Rectal smooth muscle tissue (tissue), 1 donor: ENCODE data around the gene HCRTR1.

Experiments
- H3K27ac ChIP-seq: one replicate; pipeline ENCODE4 v1.7.0; 2013; ENCODE audit warnings: low read depth, low read length, inconsistent platforms
- H3K27me3 ChIP-seq: one replicate; pipeline ENCODE4 v1.7.0; 2013; ENCODE audit warnings: low read length; ENCODE audit not compliant: control insufficient read depth, insufficient read depth
- H3K36me3 ChIP-seq: one replicate; pipeline ENCODE4 v1.7.0; 2013; ENCODE audit warnings: low read length; ENCODE audit not compliant: control insufficient read depth, insufficient read depth
- H3K4me1 ChIP-seq: one replicate; pipeline ENCODE4 v1.7.0; 2013; ENCODE audit warnings: low read length; ENCODE audit not compliant: control insufficient read depth, insufficient read depth
- H3K4me3 ChIP-seq: one replicate; pipeline ENCODE4 v1.7.0; 2013; ENCODE audit warnings: low read length
- H3K9ac ChIP-seq: one replicate; pipeline ENCODE4 v1.7.0; 2013; ENCODE audit warnings: low read length

The HCRTR1 gene

DNA sequence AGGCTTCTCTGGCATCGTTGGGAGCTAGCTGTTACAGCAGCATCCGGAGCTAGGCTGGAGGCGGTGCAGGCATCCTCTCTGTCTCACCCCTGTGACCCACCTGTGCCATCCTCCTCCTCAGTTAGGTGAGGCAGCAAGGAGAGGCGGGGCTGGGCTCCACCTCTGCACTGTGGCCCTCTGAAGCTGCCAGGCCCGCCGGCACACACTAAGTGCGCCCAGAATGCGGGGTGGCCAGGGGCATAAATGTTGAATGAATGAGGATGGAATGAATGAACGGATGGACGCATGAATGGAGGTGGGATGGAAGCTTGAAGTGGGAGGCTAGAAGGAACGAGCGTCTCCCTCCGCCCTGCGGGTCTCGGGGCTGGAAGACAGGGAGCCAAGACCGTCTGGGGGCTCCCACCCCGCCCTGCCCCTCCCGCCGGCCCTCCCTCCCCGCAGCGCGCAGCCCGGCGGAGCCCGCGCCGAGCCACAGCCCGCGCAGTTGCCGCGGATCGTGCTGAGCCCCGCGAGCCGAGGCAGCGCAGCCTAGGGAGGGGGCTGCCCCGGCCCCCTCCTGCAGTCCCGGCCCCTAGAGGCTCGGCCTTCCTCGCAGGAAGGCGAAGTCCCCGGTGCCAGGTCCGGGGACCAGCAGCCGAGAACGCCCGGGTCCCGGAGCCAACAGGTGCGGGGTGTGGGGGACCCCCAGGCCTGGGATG lies at the start of gene HCRTR1:
Gene HCRTR1 (plus strand): TSS at position 472 of the 698 bp plus-strand sequence. CDS start 1,504 bp downstream, outside the sequence.
- Histone ChIP-seq H3K27me3 (peaks cover 15% of the 10 kb centered on the region), H3K27ac (no peak within 1 kb of the TSS), H3K9ac (no peak within 1 kb of the TSS), H3K4me3 (peak within 1 kb of the TSS; percentile 34), H3K36me3 (no peaks in the 10 kb centered on the region), H3K4me1 (no peaks in the 10 kb centered on the region)

DNA sequence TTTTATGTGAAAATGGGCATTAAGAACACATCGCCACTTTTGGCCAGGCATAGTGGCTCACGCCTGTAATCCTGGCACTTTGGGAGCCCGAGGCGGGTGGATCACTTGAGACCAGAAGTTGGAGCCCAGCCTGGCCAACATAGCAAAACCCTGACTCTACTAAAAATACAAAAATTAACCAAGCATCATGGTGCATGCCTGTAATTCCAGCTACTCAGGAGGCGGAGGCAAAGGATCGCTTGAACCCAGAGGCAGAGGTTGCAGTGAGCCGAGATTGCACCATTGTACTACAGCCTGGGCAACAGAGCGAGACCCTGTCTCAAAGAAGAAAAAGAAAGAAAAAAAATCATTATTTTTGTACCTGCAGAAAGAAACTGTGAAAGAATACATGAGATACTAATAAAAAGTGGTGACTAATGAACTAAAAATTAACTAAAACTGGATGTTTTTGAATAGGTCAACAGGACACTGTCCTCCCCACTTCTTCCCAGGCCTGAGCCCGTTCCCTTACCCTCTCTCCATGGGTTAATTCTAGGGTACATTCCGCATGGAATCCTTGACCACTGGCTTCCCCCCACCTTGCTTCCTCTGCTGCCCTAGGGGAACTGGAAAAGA lies 49.4 kb upstream of the HCRTR1 start:
- peaks cover 2% of the 10 kb centered on the region for H3K4me1 ChIP-seq
- no peak overlapping the region for H3K4me3 ChIP-seq

DNA sequence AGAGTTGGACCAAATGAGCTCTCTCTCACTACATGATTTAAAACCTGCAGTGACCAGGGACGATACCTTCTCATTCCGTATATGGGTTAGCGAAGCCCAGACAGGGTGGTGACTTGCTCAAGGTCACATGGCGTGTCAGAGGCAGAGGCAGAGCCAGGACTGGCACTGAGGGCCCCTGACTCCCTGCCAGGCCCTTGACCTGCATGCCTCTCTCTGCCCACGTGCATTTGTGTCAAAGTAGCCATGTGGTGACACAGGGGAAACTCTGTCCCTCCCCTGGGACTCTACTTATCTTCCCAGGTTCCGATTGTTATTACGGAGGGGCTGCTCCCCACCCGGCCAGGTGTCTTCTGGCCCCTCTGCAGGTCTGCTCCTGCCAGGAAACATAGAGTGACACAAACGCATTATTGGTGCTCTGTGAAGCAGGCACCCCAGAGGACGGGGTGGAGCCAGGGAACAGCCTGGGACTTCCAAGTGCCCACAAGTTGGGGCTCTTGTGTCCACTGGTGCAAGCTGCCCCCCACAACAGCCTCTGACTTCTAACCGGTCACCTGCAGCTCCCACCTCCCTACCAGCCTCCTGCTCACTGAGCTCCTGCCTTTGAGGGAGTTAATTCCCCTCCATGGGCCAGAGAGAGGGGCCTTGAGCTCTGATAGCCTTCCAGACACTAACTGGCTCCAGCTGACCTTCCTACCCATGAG lies 48.4 kb upstream of the HCRTR1 start:
- H3K4me3 ChIP-seq: no peak overlapping the region
- no peaks in the 10 kb centered on the region for H3K36me3 ChIP-seq
- H3K27ac ChIP-seq: no peak overlapping the region
- no peak overlapping the region for H3K9ac ChIP-seq
- peaks cover under 1% of the 10 kb centered on the region for H3K4me1 ChIP-seq
- no peaks in the 10 kb centered on the region for H3K27me3 ChIP-seq

More for the DNA sequence above, 49.4 kb upstream of the HCRTR1 start:
- Histone ChIP-seq H3K27me3 (no peaks in the 10 kb centered on the region), H3K36me3 (no peaks in the 10 kb centered on the region), H3K27ac (no peak overlapping the region), H3K9ac (no peak overlapping the region)

DNA sequence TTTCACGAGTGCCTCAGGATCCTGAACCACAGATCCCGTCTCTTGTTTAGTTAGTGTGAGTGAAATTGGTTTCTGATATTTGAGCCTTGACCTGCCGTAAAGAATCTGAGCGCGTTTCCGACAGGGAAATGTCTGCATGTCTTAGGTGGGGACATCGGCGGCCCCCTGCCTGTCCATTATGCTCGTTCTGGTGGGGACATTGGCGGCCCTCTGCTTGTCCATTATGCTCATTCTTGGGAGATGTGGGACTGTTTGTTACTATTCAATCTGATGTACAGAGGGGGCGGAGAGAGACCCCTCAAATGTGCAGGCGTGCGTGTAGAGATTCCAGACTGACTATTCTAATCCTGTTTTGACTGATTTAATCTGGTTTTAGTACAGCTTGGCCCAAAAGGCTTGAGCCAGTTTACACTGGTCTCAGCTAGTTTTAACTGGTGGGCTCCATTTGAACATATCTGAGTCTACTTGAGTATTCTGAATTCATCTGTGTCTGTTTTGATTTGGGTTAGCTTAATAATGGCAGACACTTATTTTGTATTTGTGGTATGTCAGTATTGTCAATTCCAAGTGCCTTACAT lies 47.8 kb upstream of the HCRTR1 start:
- Histone ChIP-seq H3K36me3 (no peaks in the 10 kb centered on the region), H3K27me3 (no peaks in the 10 kb centered on the region), H3K4me1 (peaks cover 3% of the 10 kb centered on the region), H3K9ac (no peak overlapping the region), H3K4me3 (no peak overlapping the region), H3K27ac (no peak overlapping the region)

DNA sequence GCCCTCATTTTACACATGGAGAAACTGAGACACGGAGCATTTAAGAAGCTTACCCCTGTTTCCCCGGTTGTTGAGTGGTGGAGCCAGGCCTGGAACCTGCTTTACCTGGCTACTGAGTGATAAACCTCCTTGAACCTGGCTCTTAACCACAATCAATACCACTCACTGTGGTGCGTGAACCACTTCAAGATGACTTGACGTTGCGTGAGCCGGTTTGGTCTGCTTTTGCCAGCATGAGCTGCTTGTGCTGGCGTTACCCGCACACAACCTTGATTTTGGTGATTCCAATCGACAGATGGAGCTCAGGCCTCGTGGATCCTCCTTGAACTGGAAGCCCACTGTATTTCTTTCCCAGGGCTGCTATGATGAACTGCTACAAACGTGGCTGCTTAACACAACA lies 47.3 kb upstream of the HCRTR1 start:
- Histone ChIP-seq H3K9ac (no peak overlapping the region), H3K4me1 (peaks cover 3% of the 10 kb centered on the region), H3K27me3 (no peaks in the 10 kb centered on the region), H3K4me3 (no peak overlapping the region), H3K36me3 (no peaks in the 10 kb centered on the region), H3K27ac (no peak overlapping the region)

DNA sequence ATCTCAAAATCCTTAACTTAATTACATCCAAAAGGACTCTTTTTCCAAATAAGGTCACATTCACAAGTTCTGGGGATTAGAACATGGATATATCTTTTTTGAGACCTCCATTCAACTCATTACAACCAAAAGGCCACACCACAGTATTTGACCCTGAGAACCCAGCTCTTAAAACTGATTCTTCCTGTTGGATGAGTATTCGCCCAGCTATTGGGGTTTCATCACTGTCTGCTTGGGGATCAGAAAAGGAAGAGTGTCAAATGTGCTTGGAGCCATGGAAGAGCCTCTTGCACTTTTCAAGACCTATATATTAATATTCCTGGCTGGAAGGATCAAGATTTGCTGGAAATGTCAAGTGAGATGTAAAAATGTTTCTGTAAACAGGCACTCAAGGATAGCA lies 46.6 kb upstream of the HCRTR1 start:
- Histone ChIP-seq H3K36me3 (no peaks in the 10 kb centered on the region), H3K27me3 (no peaks in the 10 kb centered on the region), H3K9ac (no peak overlapping the region), H3K4me3 (no peak overlapping the region), H3K27ac (no peak overlapping the region), H3K4me1 (peaks cover 3% of the 10 kb centered on the region)

DNA sequence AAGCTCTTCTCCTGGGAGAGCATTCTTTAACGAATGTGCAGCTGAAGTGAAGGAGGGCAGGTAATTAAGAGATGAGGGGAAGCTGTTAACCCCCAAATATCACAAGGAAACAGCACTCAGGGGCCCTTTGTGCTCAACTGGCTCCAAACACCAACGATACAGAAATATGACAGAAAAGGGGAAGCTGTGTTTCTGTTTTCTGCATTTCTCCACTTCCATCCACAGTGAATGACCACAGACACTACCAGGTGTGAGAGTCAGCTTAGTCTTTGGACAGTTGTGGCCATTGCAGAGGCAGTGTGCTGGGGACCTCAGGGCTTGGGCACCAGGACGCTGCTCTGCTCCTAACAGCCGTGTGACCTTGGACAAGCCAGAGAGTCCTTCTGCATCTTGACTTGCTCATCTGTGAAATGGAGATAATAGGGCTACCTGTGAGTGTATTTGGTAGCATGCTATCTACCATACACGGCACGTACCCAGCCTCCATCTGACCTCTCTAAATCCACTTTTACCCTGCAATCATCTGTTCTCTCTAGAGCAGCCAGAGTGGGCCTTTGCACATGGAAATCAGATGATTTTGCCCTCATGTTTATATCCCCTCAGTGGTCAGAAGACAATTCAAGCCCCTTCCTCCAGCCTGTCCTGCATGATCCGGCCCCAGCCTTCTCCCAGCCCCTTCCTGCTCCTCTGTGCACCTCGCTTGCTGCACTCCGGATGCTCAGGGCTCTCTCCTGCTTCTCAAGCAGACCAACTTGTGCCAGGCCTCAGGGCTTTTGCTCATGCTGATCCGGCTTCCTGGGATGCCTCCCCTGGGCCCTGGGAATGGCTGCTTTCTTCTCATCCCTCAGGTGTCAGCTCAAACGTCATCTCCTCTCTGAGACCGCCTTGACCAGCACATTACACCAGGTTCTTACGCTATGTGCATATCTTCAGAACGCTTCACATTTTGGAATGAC lies 45.9 kb upstream of the HCRTR1 start:
- Histone ChIP-seq H3K27me3 (no peaks in the 10 kb centered on the region), H3K4me3 (no peak overlapping the region), H3K9ac (peak overlapping the region; percentile 12), H3K36me3 (no peaks in the 10 kb centered on the region), H3K4me1 (peaks cover 3% of the 10 kb centered on the region), H3K27ac (no peak overlapping the region)

DNA sequence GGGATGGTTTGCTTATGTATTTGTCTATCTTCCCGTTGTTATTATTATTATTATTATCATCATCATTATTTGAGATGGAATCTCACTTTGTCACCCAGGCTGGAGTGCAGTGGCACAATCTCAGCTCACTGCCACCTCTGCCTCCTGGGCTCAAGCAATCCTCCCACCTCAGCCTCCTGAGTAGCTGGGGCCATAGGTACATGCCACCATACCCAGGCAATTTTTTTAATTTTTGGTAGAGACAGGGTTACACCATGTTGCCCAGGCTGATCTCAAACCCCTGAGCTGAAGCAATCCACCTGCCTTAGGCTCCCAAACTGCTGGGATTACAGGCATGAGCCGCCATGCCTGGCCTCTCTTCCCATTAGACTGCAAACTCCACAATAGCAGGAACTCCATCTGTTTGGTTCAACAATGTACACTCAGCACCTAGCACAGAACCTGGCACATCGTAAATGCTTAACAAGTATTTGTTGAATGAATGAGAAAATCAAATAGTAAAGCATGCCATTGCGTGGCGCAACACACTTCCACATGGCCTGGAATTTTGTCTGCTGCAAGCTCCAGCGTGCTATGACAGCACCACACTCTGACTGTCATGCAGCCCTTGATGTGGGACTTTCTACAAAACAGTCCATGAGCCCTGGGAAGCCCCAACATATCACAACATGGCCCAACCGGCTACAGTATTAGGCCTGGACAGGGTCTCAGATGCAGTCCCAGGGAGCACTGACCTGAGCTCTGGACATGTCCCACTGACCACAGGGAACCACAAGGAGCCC lies 45.0 kb upstream of the HCRTR1 start:
- H3K27ac ChIP-seq: peak overlapping the region; percentile 10

DNA sequence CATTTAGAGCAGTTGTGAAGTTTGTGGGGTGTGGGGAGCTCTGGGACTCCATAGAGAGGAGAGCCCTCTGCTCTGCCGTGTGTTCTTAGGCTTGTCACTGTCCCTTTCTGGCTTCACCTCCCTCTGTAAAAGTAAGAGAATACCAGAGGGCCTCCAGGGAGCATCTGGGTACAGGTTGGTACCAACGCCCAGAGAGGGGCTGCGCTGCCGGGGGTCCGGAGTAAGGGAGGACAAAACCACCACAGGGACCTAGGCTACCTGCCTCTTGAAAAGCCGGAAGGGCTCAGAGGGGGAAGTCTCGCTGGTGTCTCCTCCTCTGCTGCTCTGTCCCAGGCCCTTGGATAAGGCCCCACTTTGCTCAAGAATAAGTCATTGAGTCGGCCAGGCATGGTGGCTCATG lies 44.2 kb upstream of the HCRTR1 start:
- no peak overlapping the region for H3K9ac ChIP-seq
- peak overlapping the region; percentile 63 for H3K27ac ChIP-seq
- no peaks in the 10 kb centered on the region for H3K36me3 ChIP-seq
- no peaks in the 10 kb centered on the region for H3K27me3 ChIP-seq
- H3K4me1 ChIP-seq: peaks cover 5% of the 10 kb centered on the region
- H3K4me3 ChIP-seq: no peak overlapping the region

More for the DNA sequence above, 45.0 kb upstream of the HCRTR1 start:
- Histone ChIP-seq H3K27me3 (no peaks in the 10 kb centered on the region), H3K4me1 (peaks cover 5% of the 10 kb centered on the region), H3K4me3 (no peak overlapping the region), H3K36me3 (no peaks in the 10 kb centered on the region), H3K9ac (no peak overlapping the region)

DNA sequence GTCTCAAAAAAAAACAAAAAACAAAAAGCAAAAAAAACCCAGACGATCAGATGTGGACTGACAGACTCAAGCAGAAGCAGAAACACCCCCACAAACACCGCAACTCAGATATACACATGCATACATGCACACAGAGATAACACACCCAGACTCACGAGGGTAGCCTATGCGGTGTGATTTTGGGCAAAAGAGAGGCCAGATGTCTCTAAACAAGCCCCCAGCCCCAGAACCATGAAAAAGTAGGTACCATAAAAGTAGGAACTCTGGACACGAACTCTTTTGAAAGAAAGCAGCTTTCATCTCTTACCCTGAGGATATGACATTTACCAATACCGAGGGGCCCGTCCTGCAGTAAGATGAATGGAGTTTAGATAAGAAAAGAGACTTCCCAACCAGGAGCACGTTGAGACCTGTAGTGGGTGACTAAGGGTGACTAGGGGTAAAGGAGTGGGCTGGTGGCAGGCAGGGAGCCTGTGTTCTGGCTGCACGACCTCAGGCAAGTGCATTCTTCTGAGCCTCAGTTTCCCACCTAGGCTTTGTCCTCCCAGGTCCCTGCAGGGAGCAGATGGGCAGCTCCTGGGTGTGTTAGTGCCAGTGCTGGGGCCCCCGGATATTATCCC lies 42.6 kb upstream of the HCRTR1 start:
- H3K27ac ChIP-seq: peak overlapping the region; percentile 63
- peak overlapping the region; percentile 35 for H3K4me3 ChIP-seq
- H3K9ac ChIP-seq: no peak overlapping the region
- peaks cover 14% of the 10 kb centered on the region for H3K4me1 ChIP-seq
- H3K36me3 ChIP-seq: no peaks in the 10 kb centered on the region
- H3K27me3 ChIP-seq: no peaks in the 10 kb centered on the region
